ENCODE data around the gene GCGR.

GCGR gene

DNA sequence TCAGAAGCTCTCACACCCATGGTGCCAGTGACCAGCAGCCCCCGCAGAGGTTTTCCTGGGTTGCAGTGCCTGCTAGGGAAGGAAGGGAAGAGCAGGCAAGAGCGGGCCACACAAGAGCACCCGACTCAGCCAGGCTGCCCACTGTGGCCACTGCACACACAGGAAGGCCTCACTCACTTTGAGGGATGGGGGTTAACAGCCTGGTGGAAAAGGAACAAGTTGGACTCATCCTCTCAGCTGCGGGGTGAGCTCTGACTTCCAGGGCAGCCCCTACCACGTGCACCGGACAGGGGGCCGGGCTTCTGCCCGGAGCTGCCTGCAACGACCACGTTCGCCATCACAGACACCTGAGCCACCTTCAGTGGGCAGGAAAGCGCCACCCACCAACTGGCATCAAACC lies 48.3 kb downstream of the GCGR start:
- no peak for DNase-seq

GRCh38 chr17:81854974-81855774 lies 51.2 kb downstream of the GCGR start:
- no peak for DNase-seq

GRCh38 chr17:81858170-81858966 lies 54.4 kb downstream of the GCGR start:
- no peak for DNase-seq

DNA sequence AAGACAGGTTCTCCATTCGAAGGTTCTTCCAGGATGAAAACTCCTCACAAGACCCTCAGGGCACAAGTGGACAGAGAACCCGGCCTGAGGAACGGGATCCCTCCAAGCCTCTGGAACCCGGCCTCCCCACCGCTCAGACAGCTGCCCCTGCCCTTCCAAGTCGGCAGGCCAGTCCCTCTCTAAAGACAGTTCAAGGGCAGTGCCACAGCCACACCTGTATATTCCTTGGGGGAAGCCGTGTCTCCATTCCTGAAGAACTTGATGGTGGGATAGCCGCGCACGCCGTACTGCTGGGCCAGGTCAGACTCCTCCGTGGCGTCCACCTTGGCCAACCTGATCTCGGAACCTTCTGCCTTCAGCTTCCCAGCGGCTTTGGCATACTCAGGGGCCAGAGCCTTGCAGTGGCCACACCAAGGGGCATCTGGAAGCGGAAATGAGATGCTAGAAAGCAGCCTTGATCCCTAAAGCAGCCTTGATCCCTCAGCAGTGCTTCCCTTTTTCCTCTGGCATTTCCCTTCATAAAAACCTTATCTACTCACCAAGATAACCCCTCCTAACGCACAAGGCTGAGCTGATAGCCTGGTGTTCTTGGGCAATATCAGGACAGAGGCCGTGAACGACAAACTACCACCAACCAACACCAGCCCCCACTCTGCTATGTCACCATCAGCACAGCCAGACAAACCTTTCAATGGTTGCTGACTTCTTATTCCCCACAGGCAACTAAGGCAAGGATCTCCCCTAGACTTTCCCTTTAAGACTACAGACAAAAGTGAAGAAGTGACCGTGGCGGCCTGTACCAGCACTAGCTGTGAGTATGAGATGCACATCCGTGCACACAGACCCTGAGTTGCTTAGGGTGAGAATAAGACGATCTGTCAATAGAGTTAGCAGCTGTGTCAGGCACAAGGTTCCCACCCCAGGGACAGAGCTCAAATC lies 55.3 kb downstream of the GCGR start:
- no peak for DNase-seq

- DNase-seq = no peak
These were observed 56.2 kb downstream of the GCGR start, which contains the start of gene P4HB for GRCh38 chr17:81859906-81860755. P4HB (minus strand) TSS chr17:81860535; CDS start chr17:81860471, 64 bp downstream.

GRCh38 chr17:81860756-81861568 lies 57.0 kb downstream of the GCGR start:
- DNase-seq = peak; percentile 100

GRCh38 chr17:81863123-81863675 lies 59.2 kb downstream of the GCGR start:
- DNase-seq = no peak
